Glutamatergic neuron (in vitro differentiated cells): Measurements from ENCODE around the gene TXNRD1. TPM values are rescaled to one million over a fixed set of nuclear protein-coding genes. Genes with fewer than 3 reads are reported as not detected.
"Not testable (repeated sequence)": the region's sequence is repeated elsewhere in the genome, so short reads cannot be mapped to it uniquely, and the experiment has no call there.

Experiments
- DNase-seq: peaks from one replicate; pipeline ENCODE4 v3.0.0; 2022
- H3K27ac Mint-ChIP-seq: one replicate; pipeline ENCODE4 v1.8.0; 2020; ENCODE audit warnings: mild to moderate bottlenecking, mixed read lengths, inconsistent platforms; ENCODE audit not compliant: unreplicated experiment
- H3K27me3 Mint-ChIP-seq: one replicate; pipeline ENCODE4 v1.8.0; 2020; ENCODE audit warnings: mild to moderate bottlenecking, moderate library complexity, mixed read lengths, inconsistent platforms; ENCODE audit not compliant: unreplicated experiment
- H3K36me3 Mint-ChIP-seq: one replicate; pipeline ENCODE4 v1.8.0; 2020; ENCODE audit warnings: mild to moderate bottlenecking, mixed read lengths, inconsistent platforms; ENCODE audit not compliant: unreplicated experiment
- H3K4me1 Mint-ChIP-seq: one replicate; pipeline ENCODE4 v1.8.0; 2020; ENCODE audit warnings: mild to moderate bottlenecking, low read depth, mixed read lengths, inconsistent platforms; ENCODE audit not compliant: unreplicated experiment
- H3K4me3 Mint-ChIP-seq: one replicate; pipeline ENCODE4 v1.8.0; 2020; ENCODE audit warnings: mild to moderate bottlenecking, mixed read lengths, inconsistent platforms; ENCODE audit not compliant: unreplicated experiment
- H3K9me3 Mint-ChIP-seq: one replicate; pipeline ENCODE4 v1.8.0; 2020; ENCODE audit warnings: mild to moderate bottlenecking, moderate library complexity, mixed read lengths, inconsistent platforms; ENCODE audit not compliant: unreplicated experiment
- total RNA-seq: library from RNA; stranded (reverse); fragmentation: NEBNext Ultra II Directional; extraction: Animal tissue kit (Norgen Biotek cat#: 25700); gene quantifications from one replicate; pipeline ENCODE4 v1.2.1, GENCODE V29; 2021; ENCODE audit not compliant: unreplicated experiment
- TF ChIP-seq, protein P1 (sequence below): fragments of 200-600 bp; sonication (generic); IDR thresholded peaks from one replicate; pipeline ENCODE4 v1.5.0; 2021; ENCODE audit not compliant: partially characterized antibody, unreplicated experiment

Gene TXNRD1
- total RNA-seq, 1 donor from 2014 or later = 81.1 TPM

DNA sequence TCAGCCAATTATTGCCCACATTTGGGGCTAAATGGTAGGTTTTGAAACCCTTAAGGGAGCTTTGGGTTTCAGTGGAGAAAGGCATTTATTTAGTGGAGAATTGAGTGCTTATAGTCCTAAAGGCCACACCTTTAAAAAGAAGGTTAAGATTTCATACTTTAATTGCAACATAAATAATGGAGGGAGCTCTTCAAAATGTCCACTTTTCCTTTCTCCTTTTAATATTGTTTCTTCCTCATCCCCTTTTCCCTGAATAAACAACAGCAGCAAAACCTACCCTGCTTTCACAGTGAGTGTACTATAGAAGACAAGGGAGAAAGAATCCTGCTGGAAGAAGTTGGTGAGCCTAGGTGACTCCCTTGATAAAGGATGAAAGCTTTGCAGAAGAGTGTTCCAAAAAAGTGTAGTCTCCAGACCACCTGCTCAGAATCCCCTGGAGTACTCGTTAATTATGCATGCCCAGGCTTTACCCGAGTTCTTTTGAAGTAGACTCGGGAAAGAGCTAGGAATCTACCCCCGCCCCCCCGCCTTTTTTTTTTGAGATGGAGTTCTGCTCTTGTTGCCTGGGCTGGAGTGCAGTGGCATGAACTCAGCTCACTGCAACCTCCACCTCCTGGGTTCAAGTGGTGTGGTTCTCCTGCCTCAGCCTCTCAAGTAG, 76.4 kb downstream of the TXNRD1 start:
- no peak overlapping the region for H3K27ac Mint-ChIP-seq
- peaks cover 9% of the 10 kb centered on the region for H3K9me3 Mint-ChIP-seq
- H3K4me1 Mint-ChIP-seq = peaks cover 14% of the 10 kb centered on the region
- H3K27me3 Mint-ChIP-seq = peaks cover 3% of the 10 kb centered on the region
- H3K36me3 Mint-ChIP-seq = peaks cover 10% of the 10 kb centered on the region
- no peak for DNase-seq
- TF ChIP-seq, protein P1, sequence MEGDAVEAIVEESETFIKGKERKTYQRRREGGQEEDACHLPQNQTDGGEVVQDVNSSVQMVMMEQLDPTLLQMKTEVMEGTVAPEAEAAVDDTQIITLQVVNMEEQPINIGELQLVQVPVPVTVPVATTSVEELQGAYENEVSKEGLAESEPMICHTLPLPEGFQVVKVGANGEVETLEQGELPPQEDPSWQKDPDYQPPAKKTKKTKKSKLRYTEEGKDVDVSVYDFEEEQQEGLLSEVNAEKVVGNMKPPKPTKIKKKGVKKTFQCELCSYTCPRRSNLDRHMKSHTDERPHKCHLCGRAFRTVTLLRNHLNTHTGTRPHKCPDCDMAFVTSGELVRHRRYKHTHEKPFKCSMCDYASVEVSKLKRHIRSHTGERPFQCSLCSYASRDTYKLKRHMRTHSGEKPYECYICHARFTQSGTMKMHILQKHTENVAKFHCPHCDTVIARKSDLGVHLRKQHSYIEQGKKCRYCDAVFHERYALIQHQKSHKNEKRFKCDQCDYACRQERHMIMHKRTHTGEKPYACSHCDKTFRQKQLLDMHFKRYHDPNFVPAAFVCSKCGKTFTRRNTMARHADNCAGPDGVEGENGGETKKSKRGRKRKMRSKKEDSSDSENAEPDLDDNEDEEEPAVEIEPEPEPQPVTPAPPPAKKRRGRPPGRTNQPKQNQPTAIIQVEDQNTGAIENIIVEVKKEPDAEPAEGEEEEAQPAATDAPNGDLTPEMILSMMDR = no peak
- no peak overlapping the region for H3K4me3 Mint-ChIP-seq

- H3K4me3 Mint-ChIP-seq = peak overlapping the region; percentile 52
- no peaks in the 10 kb centered on the region for H3K27me3 Mint-ChIP-seq
- TF ChIP-seq, protein P1 = no peak
- H3K9me3 Mint-ChIP-seq = peaks cover 5% of the 10 kb centered on the region
- no peak for DNase-seq
- peaks cover 10% of the 10 kb centered on the region for H3K36me3 Mint-ChIP-seq
- H3K27ac Mint-ChIP-seq = no peak overlapping the region
- peaks cover 12% of the 10 kb centered on the region for H3K4me1 Mint-ChIP-seq
These were observed 77.6 kb downstream of the TXNRD1 start for GRCh38 chr12:104292872-104293794.

- H3K9me3 Mint-ChIP-seq, H3K4me1 Mint-ChIP-seq, H3K27ac Mint-ChIP-seq, H3K27me3 Mint-ChIP-seq, H3K4me3 Mint-ChIP-seq: not testable (repeated sequence)
- H3K36me3 Mint-ChIP-seq = peaks cover 10% of the 10 kb centered on the region
- DNase-seq = peak; percentile 71
These were observed 78.7 kb downstream of the TXNRD1 start for GRCh38 chr12:104294158-104294859.

GRCh38 chr12:104294927-104295668, 79.5 kb downstream of the TXNRD1 start:
- H3K4me1 Mint-ChIP-seq = peaks cover 6% of the 10 kb centered on the region

More at GRCh38 chr12:104294927-104295668, 79.5 kb downstream of the TXNRD1 start:
- TF ChIP-seq, protein P1 = no peak
- Mint-ChIP-seq H3K27ac (no peak overlapping the region), H3K4me3 (no peak overlapping the region), H3K27me3 (peaks cover 1% of the 10 kb centered on the region), H3K36me3 (peaks cover 10% of the 10 kb centered on the region), H3K9me3 (no peaks in the 10 kb centered on the region)
- no peak for DNase-seq
